Dendritic cell treated with granulocyte-macrophage colony-stimulating factor and Interleukin-4, amounts not matched to agents 40 ng/mL and 50 ng/mL, for 4 days (primary cell): ENCODE measurements around the gene ATP8A2.

Experiments used
- H3K27ac Mint-ChIP-seq: one replicate; pipeline ENCODE4 v1.8.0; 2022; ENCODE audit warnings: mild to moderate bottlenecking, mixed read lengths
- H3K27me3 Mint-ChIP-seq: one replicate; pipeline ENCODE4 v1.8.0; 2022; ENCODE audit warnings: mild to moderate bottlenecking, mixed read lengths
- H3K36me3 Mint-ChIP-seq: one replicate; pipeline ENCODE4 v1.8.0; 2022; ENCODE audit warnings: low read depth, mixed read lengths
- H3K4me1 Mint-ChIP-seq: one replicate; pipeline ENCODE4 v1.8.0; 2022; ENCODE audit warnings: low read depth, mixed read lengths
- H3K4me3 Mint-ChIP-seq: one replicate; pipeline ENCODE4 v1.8.0; 2022; ENCODE audit warnings: mild to moderate bottlenecking, moderate library complexity, mixed read lengths
- H3K9me3 Mint-ChIP-seq: one replicate; pipeline ENCODE4 v1.8.0; 2022; ENCODE audit warnings: mixed read lengths
- intact Hi-C: fragments of 100-400 bp; cut with micrococcal nuclease; formaldehyde crosslinking; loops from one replicate; pipeline ENCODE4 v1.15.0; 2022

The ATP8A2 gene

GRCh38 chr13:25719666-25720065, 347.9 kb downstream of the ATP8A2 start:
- Mint-ChIP-seq H3K9me3 (peaks cover 18% of the 10 kb centered on the region), H3K4me1 (no peaks in the 10 kb centered on the region), H3K27me3 (peaks cover 4% of the 10 kb centered on the region), H3K4me3 (no peak overlapping the region), H3K27ac (no peak overlapping the region), H3K36me3 (no peaks in the 10 kb centered on the region)
- intact Hi-C loops: no loop called here

GRCh38 chr13:25722893-25723292, 351.1 kb downstream of the ATP8A2 start:
- H3K27ac Mint-ChIP-seq: no peak overlapping the region
- intact Hi-C loops: no loop called here
- H3K36me3 Mint-ChIP-seq: no peaks in the 10 kb centered on the region
- no peak overlapping the region for H3K4me3 Mint-ChIP-seq
- H3K4me1 Mint-ChIP-seq: no peaks in the 10 kb centered on the region
- peaks cover 2% of the 10 kb centered on the region for H3K27me3 Mint-ChIP-seq
- H3K9me3 Mint-ChIP-seq: peaks cover 10% of the 10 kb centered on the region

DNA sequence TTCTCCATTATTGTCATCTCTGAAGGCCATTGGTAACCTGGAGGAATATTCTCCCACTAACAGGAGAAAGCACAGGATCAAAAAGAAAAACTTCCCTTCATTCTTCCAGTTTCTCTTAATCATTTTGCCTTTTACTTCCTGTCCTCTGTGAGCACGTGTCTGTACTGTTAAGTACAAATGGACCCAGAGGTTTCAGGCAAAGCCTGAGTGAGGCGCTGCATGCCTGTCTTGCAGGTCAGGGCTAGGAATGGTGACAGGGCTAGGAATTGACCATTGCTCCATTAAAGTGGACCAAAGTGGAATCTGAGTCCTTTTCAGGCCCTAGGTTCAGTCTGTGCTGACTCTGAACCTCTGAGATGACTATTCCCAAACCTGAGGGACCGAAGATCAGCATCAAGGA, 353.3 kb downstream of the ATP8A2 start:
- H3K36me3 Mint-ChIP-seq: no peaks in the 10 kb centered on the region
- no peaks in the 10 kb centered on the region for H3K27me3 Mint-ChIP-seq

DNA sequence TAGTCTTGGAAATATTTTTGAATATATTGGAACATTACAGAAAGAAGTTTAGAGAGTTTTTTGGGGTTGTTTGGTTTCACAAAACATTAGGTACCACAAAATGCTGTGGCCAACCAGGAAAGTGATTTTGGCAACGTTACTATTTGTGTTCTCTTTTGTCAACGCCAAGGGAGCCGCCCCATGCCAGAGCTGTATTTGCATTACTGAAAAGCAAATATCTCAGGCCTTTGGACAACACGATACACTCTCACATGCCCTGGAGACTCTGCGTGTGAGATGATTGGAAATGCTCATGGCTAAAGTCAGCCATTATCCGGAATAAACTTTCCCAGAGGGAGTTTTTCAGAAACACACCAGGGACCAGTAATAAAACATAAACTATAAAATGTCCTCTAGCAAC, 355.5 kb downstream of the ATP8A2 start:
- Mint-ChIP-seq H3K9me3 (peaks cover 10% of the 10 kb centered on the region), H3K36me3 (no peaks in the 10 kb centered on the region), H3K4me3 (no peak overlapping the region), H3K4me1 (no peaks in the 10 kb centered on the region), H3K27me3 (no peaks in the 10 kb centered on the region), H3K27ac (no peak overlapping the region)
- intact Hi-C loops: no loop called here

More for the DNA sequence above, 353.3 kb downstream of the ATP8A2 start:
- no peak overlapping the region for H3K27ac Mint-ChIP-seq
- no peak overlapping the region for H3K4me3 Mint-ChIP-seq
- H3K4me1 Mint-ChIP-seq: no peaks in the 10 kb centered on the region
- H3K9me3 Mint-ChIP-seq: peaks cover 10% of the 10 kb centered on the region
- intact Hi-C loops: no loop called here

- Mint-ChIP-seq H3K4me1 (no peaks in the 10 kb centered on the region), H3K4me3 (no peak overlapping the region), H3K9me3 (peaks cover 10% of the 10 kb centered on the region), H3K36me3 (no peaks in the 10 kb centered on the region), H3K27me3 (no peaks in the 10 kb centered on the region), H3K27ac (no peak overlapping the region)
- intact Hi-C loops: no loop called here
Measured at GRCh38 chr13:25727810-25728209, 356.0 kb downstream of the ATP8A2 start.

DNA sequence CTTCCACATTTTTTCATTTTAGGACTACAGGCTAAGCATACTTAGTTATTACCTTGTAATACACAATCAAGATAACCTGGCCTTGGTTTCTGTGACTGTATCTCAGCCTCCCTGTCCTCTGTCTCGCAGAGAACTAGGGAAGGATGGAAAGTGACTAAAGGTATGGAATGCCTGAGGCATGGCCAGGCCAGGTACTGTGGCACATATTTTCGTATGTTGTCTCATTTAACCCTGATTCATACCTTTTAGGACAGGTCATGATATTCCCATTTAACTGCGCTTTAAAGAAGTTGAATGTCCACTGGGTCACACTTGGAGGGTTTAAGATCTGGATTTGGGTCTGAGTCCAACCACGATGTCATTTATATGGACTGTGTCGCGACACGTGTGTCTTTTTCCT, 357.4 kb downstream of the ATP8A2 start:
- Mint-ChIP-seq H3K4me1 (no peaks in the 10 kb centered on the region), H3K27me3 (no peaks in the 10 kb centered on the region), H3K27ac (no peak overlapping the region), H3K36me3 (no peaks in the 10 kb centered on the region), H3K4me3 (no peak overlapping the region), H3K9me3 (no peaks in the 10 kb centered on the region)
- intact Hi-C loops: no loop called here

DNA sequence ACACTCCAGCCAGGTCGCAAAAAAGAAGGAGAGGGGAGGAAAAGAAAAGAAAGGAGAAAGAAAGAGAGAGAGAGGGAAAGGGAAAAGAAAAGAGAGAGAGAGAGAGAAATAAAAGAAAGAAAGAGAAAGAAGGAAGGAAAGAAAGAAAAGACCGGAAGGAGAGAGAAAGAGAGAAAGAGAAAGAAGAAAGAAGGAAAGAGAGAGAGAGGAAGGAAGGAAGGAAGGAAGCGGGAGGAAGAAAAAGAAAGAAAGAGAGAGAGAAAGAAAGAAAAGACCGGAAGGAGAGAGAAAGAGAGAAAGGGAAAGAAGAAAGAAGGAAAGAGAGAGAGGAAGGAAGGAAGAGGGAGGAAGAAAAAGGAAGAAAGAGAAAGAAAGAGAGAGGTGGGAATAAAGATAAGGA, 359.3 kb downstream of the ATP8A2 start:
- Mint-ChIP-seq H3K27me3 (no peaks in the 10 kb centered on the region), H3K4me3 (no peak overlapping the region), H3K9me3 (no peaks in the 10 kb centered on the region), H3K4me1 (no peaks in the 10 kb centered on the region), H3K36me3 (no peaks in the 10 kb centered on the region), H3K27ac (no peak overlapping the region)
- intact Hi-C loops: no loop called here

DNA sequence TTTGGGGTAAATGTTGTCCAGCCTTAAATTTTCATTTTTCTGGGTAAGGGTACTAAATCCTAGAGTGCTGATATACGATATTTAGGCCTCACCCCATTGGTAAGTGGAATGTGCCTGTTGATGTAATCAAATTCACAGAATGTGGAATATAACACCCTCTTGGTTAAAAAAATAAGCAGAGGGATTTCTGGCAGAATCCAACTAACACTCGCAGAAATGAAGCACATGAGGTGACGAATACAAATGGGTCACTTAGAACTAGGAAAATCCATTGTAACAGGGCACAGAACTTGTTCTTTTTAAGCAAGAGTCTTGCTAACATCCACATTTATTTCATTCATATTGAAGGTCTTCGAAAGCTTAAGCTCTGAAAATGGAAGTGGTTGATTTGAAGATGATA, 359.8 kb downstream of the ATP8A2 start:
- Mint-ChIP-seq H3K9me3 (no peaks in the 10 kb centered on the region), H3K27ac (no peak overlapping the region), H3K36me3 (no peaks in the 10 kb centered on the region), H3K4me1 (no peaks in the 10 kb centered on the region), H3K4me3 (no peak overlapping the region), H3K27me3 (no peaks in the 10 kb centered on the region)
- intact Hi-C loops: no loop called here

GRCh38 chr13:25732111-25732865, 360.5 kb downstream of the ATP8A2 start:
- no peaks in the 10 kb centered on the region for H3K4me1 Mint-ChIP-seq
- no peaks in the 10 kb centered on the region for H3K9me3 Mint-ChIP-seq
- H3K27ac Mint-ChIP-seq: no peak overlapping the region
- H3K27me3 Mint-ChIP-seq: no peaks in the 10 kb centered on the region
- H3K36me3 Mint-ChIP-seq: no peaks in the 10 kb centered on the region
- no peak overlapping the region for H3K4me3 Mint-ChIP-seq
- intact Hi-C loops: no loop called here

- Mint-ChIP-seq H3K36me3 (no peaks in the 10 kb centered on the region), H3K9me3 (no peaks in the 10 kb centered on the region), H3K27me3 (no peaks in the 10 kb centered on the region), H3K4me1 (no peaks in the 10 kb centered on the region), H3K4me3 (no peak overlapping the region), H3K27ac (no peak overlapping the region)
- intact Hi-C loops: no loop called here
Measured at GRCh38 chr13:25733001-25733491, 361.3 kb downstream of the ATP8A2 start.

- H3K4me1 Mint-ChIP-seq: no peaks in the 10 kb centered on the region
- no peaks in the 10 kb centered on the region for H3K9me3 Mint-ChIP-seq
- no peaks in the 10 kb centered on the region for H3K27me3 Mint-ChIP-seq
- intact Hi-C loops: no loop called here
- H3K27ac Mint-ChIP-seq: no peak overlapping the region
- H3K4me3 Mint-ChIP-seq: no peak overlapping the region
- H3K36me3 Mint-ChIP-seq: no peaks in the 10 kb centered on the region
Measured at GRCh38 chr13:25733696-25734435, 362.1 kb downstream of the ATP8A2 start.

DNA sequence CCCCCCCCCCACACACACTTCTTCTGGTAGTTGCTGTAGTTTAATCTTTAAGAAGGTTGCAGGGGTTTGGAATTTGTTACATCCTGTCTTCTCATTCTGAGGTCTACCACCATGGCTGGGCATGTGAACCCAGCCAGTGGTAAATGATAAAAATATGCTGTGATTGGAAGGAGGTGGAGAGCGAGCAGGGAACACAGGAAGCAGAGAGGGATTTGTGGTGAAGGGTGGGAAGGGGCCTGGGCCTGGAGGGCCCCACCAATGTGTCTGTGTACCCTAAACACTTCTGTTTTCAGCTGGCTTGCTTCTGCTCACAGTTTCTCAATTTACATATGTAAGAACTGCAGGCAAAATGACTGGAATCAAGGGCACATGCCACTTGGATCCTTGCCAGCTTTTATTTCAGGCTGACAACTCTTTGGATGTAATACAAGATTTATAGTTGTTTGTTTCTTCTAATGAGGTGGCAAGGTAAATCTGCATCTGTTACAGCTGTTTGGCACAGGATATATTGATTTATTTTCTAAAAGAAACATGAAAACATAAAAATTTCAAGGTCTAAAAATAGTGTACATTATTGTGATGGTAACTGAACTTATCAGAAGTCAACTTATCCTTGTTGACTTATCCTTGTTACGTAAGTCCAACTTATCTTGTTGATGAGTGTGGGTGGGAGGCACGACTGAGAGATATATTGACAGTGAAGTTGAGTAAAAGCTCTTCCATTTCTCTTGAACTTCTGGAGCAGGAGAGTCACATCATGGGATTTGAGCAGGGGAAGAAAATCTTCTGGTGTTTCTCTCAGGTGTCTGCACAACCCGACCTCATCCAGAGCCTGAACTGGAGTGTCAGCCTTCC, 366.8 kb downstream of the ATP8A2 start:
- no peak overlapping the region for H3K4me3 Mint-ChIP-seq
- H3K36me3 Mint-ChIP-seq: no peaks in the 10 kb centered on the region
- H3K27ac Mint-ChIP-seq: no peak overlapping the region
- no peaks in the 10 kb centered on the region for H3K27me3 Mint-ChIP-seq
- no peaks in the 10 kb centered on the region for H3K9me3 Mint-ChIP-seq
- intact Hi-C loops: no loop called here
- no peaks in the 10 kb centered on the region for H3K4me1 Mint-ChIP-seq

DNA sequence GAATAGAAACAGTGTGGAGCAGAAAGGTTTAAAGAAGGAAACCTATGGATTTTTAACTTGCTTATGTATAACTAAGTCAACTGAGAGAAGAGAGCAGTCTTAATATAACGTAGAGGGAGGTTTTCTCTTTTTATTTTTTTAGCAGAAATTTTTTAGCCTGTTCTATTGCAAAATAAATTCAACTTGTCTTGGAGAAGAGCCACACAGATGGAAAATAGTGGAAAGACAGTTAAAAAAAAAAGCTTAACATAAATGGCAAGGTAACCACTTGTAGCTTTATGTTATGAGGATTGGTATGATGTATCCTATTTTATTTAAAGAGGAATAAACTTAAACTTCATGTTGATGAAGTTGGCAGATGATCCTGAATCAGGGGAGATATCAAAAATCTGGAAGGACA, 367.6 kb downstream of the ATP8A2 start:
- Mint-ChIP-seq H3K9me3 (no peaks in the 10 kb centered on the region), H3K27ac (no peak overlapping the region), H3K27me3 (no peaks in the 10 kb centered on the region), H3K36me3 (no peaks in the 10 kb centered on the region), H3K4me1 (no peaks in the 10 kb centered on the region), H3K4me3 (no peak overlapping the region)
- intact Hi-C loops: no loop called here

DNA sequence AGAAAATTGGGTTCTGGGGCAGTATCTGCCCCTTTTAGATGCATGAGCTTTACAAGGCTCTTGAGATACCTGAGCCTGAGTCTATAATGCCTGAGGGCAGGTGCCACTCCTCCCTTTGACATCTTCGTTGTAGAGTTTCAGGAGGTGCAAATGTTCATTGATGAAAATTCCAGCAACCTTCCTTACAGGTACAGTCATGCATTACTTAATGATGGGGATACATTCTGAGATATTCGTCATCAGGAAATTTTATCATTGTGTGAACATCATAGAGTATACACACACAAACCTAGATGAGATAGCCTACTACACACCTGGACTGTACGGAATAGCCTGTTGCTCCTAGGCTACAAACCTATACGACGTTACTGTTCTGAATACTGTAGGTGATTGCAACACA, 370.0 kb downstream of the ATP8A2 start:
- Mint-ChIP-seq H3K36me3 (no peaks in the 10 kb centered on the region), H3K27me3 (no peaks in the 10 kb centered on the region), H3K9me3 (no peaks in the 10 kb centered on the region), H3K4me1 (no peaks in the 10 kb centered on the region), H3K27ac (no peak overlapping the region), H3K4me3 (no peak overlapping the region)
- intact Hi-C loops: no loop called here
